Stimulated activated CD8-positive, alpha-beta memory T cell treated with anti-CD3 and anti-CD28 coated beads, Interleukin-4, amount 100 ng/mL, for 48 hours (primary cell): Measurements from ENCODE around the gene LIPE.

Experiments used
- DNase-seq: peaks from one replicate; pipeline ENCODE4 v3.0.0-alpha.2; 2020

LIPE gene

DNA sequence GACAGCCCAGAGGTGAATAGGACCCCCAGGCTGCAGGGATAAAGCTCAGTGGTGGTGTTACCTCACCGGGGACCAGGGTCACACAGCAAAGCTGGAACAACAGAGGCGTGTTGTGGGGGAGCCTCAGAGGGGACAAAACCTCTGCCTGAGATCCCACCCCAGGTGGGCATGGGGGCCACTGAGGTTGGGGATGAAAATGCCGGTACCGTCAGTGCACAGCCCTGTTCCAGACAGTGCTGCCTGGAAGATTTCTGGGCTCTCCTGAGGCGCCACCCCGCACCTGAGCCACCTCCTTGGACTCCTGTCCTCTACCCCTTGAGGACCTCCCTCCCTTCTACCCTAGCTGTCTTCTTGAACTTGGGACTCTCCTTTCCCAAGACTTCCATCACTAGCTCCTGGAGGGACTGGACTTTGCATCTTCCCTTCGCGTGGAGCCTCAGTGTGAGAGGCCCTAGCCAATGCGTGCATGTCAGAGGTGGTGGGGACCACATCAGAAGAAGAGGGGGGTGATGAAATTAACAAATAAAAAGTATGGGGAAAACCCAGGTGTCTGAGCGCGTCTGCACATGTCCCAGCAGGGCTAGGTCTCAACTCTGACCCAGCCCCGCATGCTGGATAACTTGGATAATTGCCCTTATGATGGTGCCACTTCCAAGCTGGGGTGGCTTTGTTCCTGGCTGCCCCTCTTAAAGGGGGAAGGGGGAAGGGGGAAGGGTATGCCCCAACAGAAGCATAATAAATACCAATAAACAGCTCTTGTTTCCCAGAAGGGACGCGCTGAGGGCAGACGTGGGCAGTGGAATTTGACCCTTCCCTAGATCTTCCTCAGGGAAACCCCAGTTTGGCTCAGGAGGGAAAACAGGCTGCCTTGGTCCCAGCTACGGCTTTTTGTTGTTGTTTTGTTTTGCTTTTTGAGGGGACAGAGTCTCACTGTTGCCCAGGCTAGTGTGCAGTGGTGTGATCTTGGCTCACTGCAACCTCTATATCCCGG, 48.7 kb downstream of the LIPE start:
- DNase-seq = no peak

DNA sequence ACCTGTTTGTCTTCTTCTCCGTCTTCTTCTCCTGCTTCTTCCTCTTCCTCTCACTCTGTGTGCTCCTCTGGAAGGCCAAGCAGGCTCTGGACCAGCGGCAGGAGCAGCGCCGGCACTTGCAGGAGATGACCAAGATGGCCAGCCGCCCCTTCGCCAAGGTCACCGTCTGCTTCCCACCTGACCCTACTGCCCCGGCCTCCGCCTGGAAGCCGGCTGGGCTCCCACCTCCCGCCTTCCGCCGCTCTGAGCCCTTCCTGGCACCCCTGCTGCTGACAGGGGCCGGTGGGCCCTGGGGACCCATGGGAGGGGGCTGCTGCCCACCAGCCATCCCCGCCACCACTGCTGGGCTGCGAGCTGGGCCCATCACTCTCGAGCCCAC, 51.0 kb downstream of the LIPE start:
- DNase-seq = no peak

DNA sequence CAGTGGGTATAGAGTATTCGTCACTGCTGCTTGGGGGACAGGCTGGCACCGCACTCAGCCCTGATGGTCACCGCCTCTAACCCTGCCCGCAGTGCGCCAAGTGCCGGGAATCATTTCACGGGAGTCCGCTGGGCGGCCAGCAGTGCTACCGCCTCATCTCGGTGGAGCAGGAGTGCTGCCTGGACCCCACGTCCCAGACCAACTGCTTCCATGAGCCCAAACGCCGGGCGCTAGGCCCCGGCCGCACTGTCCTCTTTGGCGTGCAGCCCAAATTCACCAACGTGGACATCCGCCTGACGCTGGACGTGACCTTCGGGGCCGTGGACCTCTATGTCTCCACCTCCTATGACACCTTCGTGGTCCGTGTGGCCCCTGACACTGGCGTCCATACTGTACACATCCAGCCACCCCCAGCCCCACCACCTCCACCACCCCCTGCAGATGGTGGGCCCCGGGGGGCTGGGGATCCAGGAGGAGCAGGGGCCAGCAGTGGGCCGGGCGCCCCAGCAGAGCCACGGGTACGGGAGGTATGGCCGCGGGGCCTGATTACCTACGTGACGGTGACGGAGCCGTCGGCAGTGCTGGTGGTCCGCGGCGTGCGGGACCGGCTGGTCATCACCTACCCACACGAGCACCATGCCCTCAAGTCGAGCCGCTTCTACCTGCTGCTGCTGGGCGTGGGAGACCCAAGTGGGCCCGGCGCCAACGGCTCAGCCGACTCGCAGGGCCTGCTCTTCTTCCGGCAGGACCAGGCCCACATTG, 51.6 kb downstream of the LIPE start:
- no peak for DNase-seq

DNA sequence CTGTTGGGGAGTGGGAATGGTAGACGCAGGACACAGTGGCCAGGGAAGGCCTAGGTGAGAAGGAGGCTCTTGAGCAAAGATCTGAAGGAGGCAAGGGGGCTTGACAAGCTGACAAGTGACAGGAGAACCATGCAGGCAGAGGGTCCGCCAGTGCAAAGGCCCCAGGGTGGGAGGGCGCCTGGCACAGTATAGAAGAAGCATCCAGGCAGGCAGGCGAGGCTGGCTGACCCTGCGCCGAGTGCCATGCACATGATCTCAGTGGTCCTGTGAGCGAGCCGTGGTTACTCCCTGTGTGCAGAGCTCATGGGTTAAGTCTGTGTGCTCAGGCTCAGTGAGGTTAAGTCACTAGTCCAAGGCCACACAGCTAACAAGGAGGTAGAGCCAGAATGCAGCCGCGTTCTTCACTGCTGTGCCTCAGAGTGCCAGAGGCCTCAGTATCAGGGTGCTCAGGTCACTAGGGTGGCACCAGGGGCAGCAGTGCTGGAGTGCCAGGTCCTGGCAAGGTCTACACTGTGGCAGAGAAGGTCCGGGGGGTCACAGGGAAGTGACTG, 52.3 kb downstream of the LIPE start:
- DNase-seq = no peak

DNA sequence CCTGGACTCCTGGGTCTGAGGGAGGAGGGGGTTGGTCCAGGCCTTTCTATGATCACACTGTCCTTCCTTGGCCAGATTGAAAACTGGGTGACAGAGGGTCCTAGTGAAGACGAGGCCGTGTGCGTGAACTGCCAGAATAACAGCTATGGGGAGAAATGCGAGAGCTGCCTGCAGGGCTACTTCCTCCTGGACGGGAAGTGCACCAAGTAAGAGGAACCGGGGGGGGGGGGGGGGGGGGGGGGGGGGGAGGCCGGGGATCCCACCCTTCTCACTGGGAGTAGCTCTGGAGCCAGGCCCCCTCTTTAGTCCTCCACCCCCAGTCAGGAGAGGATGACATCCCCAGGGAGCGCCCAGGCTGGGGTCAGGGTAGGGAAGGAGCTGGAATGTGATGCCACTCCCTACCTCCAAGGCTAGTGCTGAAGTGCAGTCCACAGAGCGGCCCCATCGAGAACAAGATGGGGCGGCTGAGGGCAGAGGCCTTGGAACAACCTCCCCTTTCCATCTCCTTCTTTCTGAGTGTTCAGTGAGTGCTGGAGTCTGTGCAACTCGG, 56.5 kb downstream of the LIPE start:
- no peak for DNase-seq

DNA sequence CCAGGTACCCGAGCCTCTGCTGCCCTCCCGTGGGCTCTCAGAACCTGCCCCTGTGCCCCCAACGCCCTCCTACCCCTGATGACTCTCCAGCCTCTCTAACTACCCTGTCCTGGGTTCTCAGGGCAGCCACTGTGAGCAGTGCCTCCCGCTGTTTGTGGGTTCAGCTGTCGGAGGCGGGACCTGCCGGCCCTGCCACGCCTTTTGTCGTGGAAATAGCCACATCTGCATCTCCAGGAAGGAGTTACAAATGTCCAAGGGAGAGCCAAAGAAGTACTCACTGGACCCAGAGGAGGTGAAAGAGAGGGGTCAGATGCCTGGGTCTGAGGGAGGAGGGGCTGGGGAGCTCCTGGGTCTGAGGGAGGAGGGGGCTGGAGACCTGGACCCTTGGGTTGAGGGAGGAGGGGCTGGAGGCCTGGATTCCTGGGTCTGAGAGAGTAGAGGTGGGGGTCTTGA, 57.1 kb downstream of the LIPE start:
- no peak for DNase-seq

DNA sequence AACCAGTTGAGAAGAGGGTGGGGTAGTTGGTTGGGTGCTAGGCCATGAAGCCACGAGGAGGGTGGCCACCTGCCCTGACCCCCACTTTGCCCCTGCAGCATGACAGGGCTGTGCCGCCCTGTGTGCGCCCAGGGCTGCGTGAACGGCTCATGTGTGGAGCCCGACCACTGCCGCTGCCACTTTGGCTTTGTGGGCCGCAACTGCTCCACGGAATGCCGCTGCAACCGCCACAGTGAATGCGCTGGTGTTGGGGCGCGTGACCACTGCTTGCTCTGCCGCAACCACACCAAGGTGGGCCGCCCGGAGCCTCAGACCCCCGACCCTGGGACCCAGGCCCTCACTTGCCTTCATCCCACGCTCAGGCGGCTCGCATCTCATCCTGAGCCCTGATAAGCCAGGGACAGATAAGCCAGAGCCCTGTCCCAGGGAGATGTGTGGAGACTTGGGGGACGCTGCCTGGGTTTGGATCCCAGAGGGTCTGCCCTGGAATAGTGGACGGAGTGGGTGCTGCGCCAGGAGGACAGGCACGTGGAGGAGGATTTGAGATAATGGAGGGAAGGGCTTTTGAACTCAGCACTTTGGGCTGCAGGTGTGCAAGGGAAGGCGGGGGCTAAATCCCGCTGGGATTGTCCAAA, 57.6 kb downstream of the LIPE start:
- no peak for DNase-seq

DNA sequence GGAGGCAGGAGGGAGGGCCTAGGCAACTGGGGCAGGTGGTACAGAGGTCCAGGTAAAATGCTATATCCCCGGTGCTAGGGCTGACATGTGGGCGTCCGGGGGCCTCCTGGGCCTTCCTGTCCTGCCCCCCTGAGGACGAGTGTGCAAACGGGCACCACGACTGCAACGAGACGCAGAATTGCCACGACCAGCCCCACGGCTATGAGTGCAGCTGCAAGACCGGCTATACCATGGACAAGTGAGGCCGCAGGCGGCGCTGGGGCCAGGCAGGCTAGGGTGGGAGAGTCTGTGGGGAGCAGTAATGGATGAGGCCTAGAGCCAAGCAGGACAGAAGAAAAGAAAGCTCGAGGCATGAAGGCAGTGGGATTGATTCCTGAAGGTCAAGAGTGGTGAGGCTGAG, 58.4 kb downstream of the LIPE start:
- DNase-seq = no peak

DNA sequence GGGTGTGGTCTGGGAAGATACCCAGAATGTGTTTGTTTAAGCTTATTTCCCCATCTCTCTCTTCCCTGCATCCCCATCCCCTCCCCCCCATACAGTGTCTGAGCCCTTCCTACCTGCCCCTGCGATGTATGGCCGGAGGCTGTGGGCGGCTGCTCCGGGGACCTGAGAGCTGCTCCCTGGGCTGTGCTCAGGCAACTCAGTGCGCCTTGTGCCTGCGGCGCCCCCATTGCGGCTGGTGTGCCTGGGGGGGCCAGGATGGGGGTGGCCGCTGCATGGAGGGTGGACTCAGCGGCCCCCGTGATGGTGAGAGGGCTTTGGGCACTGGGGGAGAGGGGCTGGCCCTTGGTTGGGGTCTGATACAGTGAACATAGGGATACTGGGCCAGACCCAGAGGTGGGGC, 58.8 kb downstream of the LIPE start:
- DNase-seq = no peak

DNA sequence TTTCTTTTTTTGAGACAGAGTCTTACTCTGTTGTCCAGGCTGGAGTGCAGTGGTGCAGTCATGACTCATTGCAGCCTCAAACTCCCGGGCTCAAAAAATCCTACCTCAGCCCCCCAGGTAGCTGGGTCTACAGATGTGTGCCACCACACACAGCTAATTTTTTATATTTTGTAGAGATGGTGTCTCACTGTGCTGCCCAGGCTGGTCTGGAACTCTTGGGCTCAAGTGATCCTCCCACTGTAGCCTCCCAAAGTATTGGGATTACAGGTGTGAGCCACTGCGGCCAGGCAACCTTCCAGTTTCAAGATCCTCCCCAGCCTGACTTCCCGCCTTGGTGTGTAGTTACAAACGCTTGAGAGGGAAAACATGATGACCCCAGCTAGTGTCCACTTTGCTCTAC, 59.3 kb downstream of the LIPE start:
- DNase-seq = no peak

DNA sequence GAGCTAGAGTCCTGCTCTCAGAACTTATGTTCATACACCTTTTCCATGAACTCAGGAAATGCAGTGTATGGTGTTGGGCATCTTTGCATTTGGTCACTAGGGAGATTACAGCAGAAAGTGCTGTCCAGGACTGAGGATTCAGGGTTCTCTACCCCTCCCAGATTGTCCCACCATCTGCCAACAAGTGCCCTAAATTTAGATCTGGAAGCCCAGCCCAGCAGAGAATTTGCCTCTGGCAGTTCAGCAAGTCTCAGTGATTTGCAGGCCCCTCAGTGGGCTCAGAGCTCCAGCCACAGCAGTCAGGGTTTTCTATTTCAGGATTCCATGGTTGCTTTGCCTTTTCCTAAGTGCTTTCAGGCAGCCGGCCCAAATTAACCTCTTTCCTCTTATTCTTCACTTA, 60.5 kb downstream of the LIPE start:
- DNase-seq = no peak

DNA sequence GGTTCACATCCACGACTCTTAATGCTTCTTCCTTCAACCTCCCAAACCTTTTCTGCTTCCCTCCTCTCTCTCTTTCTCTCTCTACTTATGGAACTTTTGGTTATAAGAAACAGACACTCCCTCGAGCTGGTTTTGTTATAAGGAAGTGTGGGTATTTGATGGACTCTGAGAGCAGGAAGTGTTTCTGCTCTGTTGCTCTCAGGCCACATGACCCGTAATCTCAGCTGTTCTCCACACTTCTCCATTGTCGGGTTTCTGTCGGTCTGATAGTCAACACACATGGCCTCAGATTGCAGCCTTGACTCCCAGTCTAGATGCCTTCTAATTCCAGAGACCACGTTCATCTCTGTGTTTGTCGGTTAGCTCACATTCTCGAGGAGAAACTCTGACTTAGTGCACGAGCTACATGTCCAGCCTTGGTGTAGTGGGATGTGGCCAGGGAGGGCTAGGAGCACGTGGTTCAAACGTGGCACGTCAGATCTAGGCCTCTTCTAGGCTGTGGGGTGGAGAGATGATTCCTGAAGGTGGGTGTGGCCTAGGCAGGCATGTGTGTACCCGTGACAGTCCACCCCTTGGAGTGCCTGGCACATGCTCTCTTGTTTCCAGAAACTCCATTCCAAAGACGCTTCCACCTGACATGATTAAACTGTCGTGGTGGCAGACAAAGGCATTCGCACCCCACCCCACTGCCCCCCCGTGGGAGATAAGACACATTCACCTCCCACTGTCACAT, 63.4 kb downstream of the LIPE start:
- DNase-seq = no peak

DNA sequence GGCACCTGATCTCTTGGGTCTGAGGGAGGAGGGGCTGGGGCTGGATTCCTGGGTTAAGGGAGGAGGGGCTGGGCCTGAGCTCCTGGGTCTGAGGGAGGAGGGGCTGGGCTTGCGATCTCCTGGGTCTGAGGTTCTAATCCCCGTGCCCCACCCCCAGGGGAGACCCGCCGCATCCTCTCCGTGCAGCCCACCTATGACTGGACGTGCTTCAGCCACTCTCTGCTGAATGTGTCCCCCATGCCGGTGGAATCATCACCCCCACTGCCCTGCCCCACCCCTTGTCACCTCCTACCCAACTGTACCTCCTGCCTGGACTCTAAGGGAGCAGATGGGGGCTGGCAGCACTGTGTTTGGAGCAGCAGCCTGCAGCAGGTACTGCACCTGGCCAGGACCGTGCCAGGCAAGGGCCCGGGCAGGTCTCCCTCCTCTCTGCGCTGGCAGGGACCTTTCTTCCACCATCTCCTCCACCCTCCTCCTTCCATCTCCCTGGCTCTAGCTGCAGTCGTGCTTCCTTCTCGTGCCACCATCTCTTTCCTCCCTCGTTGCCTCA, 64.2 kb downstream of the LIPE start:
- no peak for DNase-seq

DNA sequence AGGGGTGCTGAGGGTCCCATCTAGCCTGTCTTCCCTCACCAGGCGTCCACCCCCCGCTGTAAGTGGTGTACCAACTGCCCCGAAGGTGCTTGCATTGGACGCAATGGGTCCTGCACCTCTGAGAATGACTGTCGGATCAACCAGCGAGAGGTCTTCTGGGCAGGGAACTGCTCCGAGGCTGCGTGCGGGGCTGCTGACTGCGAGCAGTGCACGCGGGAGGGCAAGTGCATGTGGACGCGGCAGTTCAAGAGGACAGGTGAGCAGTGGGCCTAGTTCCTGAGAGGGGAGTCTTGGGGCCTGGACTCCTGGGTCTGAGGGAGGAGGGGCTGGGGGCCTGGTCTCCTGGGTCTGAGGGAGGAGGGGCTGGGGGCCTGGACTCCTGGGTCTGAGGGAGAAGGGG, 64.8 kb downstream of the LIPE start:
- DNase-seq = no peak

DNA sequence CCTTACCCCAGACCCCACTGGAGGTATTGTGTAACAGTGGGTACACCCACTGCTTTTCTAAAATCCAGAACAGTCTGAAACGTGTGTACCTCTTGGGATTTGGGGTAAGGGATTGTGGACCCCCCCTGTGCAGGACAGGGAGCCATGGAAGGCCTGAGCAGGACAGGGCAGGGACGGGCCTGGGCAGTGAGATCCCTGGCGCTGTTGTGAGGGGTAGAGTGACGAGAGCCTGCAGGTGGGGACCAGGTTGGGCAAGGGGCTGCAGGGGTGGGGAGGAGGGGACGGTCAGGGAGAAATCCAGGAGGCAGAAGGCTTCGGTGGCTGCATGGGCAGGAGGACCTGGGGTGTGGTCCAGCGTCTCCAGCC, 65.7 kb downstream of the LIPE start:
- DNase-seq = no peak

DNA sequence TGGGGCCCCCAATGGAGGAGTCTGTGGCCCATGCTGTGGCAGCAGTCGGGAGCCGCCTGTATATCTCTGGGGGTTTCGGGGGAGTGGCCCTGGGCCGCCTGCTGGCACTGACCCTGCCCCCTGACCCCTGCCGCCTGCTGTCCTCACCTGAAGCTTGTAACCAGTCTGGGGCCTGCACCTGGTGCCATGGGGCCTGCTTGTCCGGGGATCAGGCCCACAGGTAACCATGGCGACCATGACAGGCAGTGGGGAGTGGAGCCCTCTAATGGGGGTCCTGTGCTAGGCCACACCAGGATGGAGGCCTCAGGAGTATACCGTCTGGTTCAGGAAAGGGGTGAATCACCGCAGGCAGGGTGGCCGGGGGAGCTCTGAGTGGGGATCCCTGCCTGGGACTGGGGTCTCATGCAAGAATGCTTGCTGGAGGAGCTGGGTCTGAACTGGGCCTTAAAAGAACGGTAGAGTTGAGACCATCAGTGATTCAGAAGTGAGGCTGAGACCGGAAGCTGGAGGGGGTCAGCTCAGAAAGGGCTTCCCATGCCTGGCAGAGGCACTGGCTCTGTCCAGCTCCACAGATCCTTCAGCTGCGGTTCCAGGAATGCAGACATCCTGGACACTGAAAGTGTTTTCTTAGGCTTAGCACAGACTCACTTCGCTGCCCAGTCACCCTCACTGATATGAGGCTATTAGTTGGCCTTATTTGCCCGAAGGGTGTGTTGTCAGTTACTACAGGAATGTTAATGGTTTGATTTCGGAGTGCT, 66.2 kb downstream of the LIPE start:
- no peak for DNase-seq

DNA sequence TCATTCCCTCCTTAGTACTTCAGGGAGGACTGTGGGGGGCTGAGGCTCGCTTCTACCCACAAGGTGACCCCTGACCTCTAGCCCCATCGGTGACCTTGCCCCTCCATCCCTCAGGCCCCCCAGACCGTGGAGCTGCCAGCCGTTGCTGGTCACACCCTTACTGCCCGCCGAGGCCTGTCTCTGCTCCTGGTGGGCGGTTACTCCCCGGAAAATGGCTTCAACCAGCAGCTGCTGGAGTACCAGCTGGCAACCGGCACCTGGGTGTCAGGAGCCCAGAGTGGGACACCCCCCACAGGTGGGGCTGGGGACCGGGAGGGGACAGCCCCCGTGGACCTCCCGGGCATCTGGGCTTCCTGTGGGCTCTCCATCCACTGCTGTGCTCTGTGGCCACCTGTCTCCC, 69.9 kb downstream of the LIPE start:
- DNase-seq = no peak

DNA sequence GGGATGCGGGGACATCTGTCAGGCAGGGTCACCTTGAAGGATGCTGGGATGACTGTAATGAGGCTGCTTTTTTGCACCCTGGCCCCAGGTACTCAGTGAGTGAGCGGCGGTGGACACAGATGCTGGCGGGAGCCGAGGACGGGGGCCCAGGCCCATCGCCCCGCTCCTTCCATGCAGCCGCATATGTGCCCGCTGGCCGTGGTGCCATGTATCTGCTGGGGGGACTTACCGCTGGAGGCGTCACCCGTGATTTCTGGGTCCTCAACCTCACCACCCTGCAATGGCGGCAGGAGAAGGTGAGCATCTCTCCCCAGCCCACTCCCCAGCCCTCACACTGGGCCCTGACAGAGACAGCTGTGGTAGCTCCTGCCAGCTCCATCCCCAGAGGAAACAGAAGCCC, 70.5 kb downstream of the LIPE start:
- no peak for DNase-seq

DNA sequence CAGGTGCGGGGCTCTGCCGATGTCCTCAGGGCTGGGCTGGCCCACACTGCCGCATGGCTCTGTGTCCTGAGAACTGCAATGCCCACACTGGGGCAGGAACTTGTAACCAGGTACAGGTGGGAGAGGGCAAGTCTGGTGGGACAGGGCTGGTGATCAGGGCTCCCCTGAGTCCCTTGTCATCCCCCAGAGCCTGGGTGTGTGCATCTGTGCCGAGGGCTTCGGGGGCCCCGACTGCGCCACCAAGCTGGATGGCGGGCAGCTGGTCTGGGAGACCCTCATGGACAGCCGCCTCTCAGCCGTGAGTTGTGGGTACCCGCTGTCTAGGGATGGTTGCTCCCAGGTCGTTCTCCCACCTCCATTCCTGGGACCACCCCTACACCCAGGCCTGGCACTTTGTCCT, 71.3 kb downstream of the LIPE start:
- DNase-seq = no peak

DNA sequence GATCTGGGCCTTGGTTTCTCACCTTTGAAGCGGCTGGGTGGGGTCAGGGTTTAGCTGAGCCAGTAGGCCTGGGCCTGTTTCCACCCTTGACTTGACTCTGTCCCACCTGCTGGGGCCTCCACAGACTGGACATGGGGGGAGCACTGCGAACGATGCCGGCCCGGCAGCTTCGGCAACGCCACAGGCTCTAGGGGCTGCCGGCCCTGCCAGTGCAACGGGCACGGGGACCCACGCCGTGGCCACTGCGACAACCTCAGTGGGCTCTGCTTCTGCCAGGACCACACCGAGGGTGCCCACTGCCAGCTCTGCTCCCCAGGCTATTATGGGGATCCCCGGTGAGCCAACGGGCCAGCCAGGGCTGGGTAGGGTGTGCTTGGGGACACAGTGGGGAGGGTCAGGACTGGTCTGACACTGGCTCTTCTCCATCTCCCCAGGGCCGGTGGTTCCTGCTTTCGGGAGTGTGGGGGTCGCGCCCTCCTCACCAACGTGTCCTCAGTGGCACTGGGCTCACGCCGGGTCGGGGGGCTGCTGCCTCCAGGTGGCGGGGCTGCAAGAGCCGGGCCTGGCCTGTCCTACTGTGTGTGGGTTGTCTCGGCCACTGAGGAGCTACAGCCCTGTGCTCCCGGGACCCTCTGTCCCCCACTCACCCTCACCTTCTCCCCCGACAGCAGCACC, 73.7 kb downstream of the LIPE start:
- no peak for DNase-seq
